Endothelial cell of umbilical vein (primary cell): Measurements from ENCODE around the gene SP140. TPM values are rescaled to one million over a fixed set of nuclear protein-coding genes. Genes with fewer than 3 reads are reported as not detected.

Source experiments
- BruUV-seq: library from RNA; stranded (reverse); fragments of 400-500 nt; replicated peaks from 2 replicates; lab custom pipeline; 2021; lab: Mats Ljungman, UMichigan
- CTCF ChIA-PET: fragments of 300-600, 350-600 bp; sonication (Branson Sonifier 250); formaldehyde crosslinking; loops from one replicate; lab custom pipeline; 2021; ENCODE audit warnings: antibody characterized with exemption, inconsistent platforms; lab: Charles Lee
- POLR2A ChIA-PET: fragments of 300-600, 350-600 bp; sonication (Branson Sonifier 250); formaldehyde crosslinking; loops from one replicate; lab custom pipeline; 2021; ENCODE audit warnings: antibody characterized with exemption, inconsistent platforms; lab: Charles Lee
- DNase-seq: peaks from one replicate; pipeline ENCODE4 v3.0.0-alpha.2; 2011; ENCODE audit warnings: low read depth, low spot score
- FAIRE-seq: peaks from 2 replicates; lab custom pipeline; 2011; peaks lifted over from hg19 to GRCh38; lab: Jason Lieb, UNC
- H2AFZ ChIP-seq: 2 replicates; pipeline ENCODE4 v1.6.0; 2012; ENCODE audit warnings: low read depth, low read length, control low read depth, inconsistent platforms
- H3K27ac ChIP-seq: 2 replicates; pipeline ENCODE4 v1.5.1; 2011; ENCODE audit warnings: low read depth, mild to moderate bottlenecking, control low read depth, low read length, moderate library complexity; ENCODE audit not compliant: insufficient read depth
- H3K27me3 ChIP-seq, 2 experiments: 2 replicates each; pipeline versions ENCODE4 v1.6.0 to v1.6.1; 2011; ENCODE audit warnings: low read length in 2 of 2, mixed read lengths in 1 of 2; ENCODE audit not compliant: control insufficient read depth in 2 of 2, insufficient read depth in 2 of 2
- H3K36me3 ChIP-seq, 2 experiments: 2 replicates in 1 of 2; 3 replicates in 1 of 2; pipeline ENCODE4 v1.5.1; 2011; ENCODE audit warnings: low read length in 2 of 2, mild to moderate bottlenecking in 1 of 2, moderate library complexity in 1 of 2; ENCODE audit not compliant: control insufficient read depth in 2 of 2, insufficient read depth in 2 of 2; ENCODE audit errors: extremely low read depth in 1 of 2
- H3K4me1 ChIP-seq: 3 replicates; pipeline ENCODE4 v1.5.1; 2011; ENCODE audit warnings: mild to moderate bottlenecking, low read length; ENCODE audit not compliant: control insufficient read depth, insufficient read depth; ENCODE audit errors: extremely low read depth
- H3K4me2 ChIP-seq: 2 replicates; pipeline ENCODE4 v1.6.1; 2011; ENCODE audit warnings: low read length, control low read depth, mixed read lengths; ENCODE audit not compliant: insufficient read depth
- H3K4me3 ChIP-seq, 3 experiments: fragments of 200-600 bp in 1 of 3; sonication (generic), shearing (Covaris generic) in 1 of 3; replicated peaks in 1 of 3; 2 replicates each; pipeline ENCODE4 v1.5.1; 2011 to 2016; ENCODE audit warnings: control low read depth in 3 of 3, low read length in 3 of 3, mild to moderate bottlenecking in 2 of 3, inconsistent platforms in 1 of 3, low read depth in 1 of 3, moderate library complexity in 1 of 3; ENCODE audit not compliant: insufficient read depth in 1 of 3
- H3K79me2 ChIP-seq: 2 replicates; pipeline ENCODE4 v1.6.0; 2012; ENCODE audit warnings: low read length, inconsistent platforms; ENCODE audit not compliant: control insufficient read depth, insufficient read depth
- H3K9ac ChIP-seq: replicated peaks from 2 replicates; pipeline ENCODE3; 2011; ENCODE audit warnings: low read length, control low read depth; ENCODE audit not compliant: insufficient read depth; ENCODE audit errors: extremely low read depth
- H3K9me1 ChIP-seq: replicated peaks from 3 replicates; pipeline ENCODE4 v1.6.0; 2011; ENCODE audit warnings: mild to moderate bottlenecking, low read length; ENCODE audit not compliant: control insufficient read depth, insufficient read depth; ENCODE audit errors: extremely low read depth
- H3K9me3 ChIP-seq: replicated peaks from 2 replicates; pipeline ENCODE4 v1.5.1; 2012; ENCODE audit warnings: low read length, inconsistent platforms; ENCODE audit not compliant: control insufficient read depth, insufficient read depth
- H4K20me1 ChIP-seq: replicated peaks from 2 replicates; pipeline ENCODE3; 2011; ENCODE audit warnings: mild to moderate bottlenecking, low read length; ENCODE audit not compliant: control insufficient read depth, insufficient read depth; ENCODE audit errors: extremely low read depth
- CTCF ChIP-seq, 2 donors: IDR thresholded peaks; 1 replicate in 1 of 2; 2 replicates in 1 of 2; pipeline ENCODE4 v1.5.1; 2011; ENCODE audit warnings: low read length in 2 of 2, mild to moderate bottlenecking in 2 of 2, moderate library complexity in 2 of 2, control low read depth in 1 of 2, inconsistent platforms in 1 of 2, low read depth in 1 of 2; ENCODE audit not compliant: insufficient read depth in 1 of 2; ENCODE audit errors: extremely low read depth in 1 of 2
- EZH2 ChIP-seq: IDR thresholded peaks from 2 replicates; pipeline ENCODE4 v1.6.1; 2012; ENCODE audit warnings: borderline replicate concordance, low read depth, mild to moderate bottlenecking, moderate library complexity, low read length, inconsistent platforms; ENCODE audit not compliant: severe bottlenecking
- FOS ChIP-seq: IDR thresholded peaks from 2 replicates; pipeline ENCODE4 v1.6.1; 2011; ENCODE audit warnings: mild to moderate bottlenecking, low read length, moderate library complexity, borderline replicate concordance; ENCODE audit not compliant: insufficient read depth
- GATA2 ChIP-seq: IDR thresholded peaks from 2 replicates; pipeline ENCODE4 v1.7.0; 2011; ENCODE audit warnings: low read depth, mild to moderate bottlenecking, moderate library complexity, mixed read lengths, low read length; ENCODE audit not compliant: insufficient read length, insufficient read depth
- JUN ChIP-seq: IDR thresholded peaks from 2 replicates; pipeline ENCODE4 v1.6.1; 2011; ENCODE audit warnings: borderline replicate concordance, low read depth; ENCODE audit not compliant: insufficient read length, insufficient read depth
- MAX ChIP-seq: IDR thresholded peaks from 2 replicates; pipeline ENCODE4 v1.6.1; 2011; ENCODE audit not compliant: insufficient read depth, insufficient read length
- MYC ChIP-seq: IDR thresholded peaks from one replicate; pipeline ENCODE4 v1.6.1; 2011; ENCODE audit warnings: mild to moderate bottlenecking, low read depth, low read length
- POLR2A ChIP-seq: IDR thresholded peaks from 2 replicates; pipeline ENCODE4 v1.6.1; 2012; ENCODE audit warnings: low read depth, mild to moderate bottlenecking, control low read depth, low read length
- POLR2AphosphoS5 ChIP-seq: IDR thresholded peaks from 2 replicates; pipeline ENCODE4 v1.6.1; 2012; ENCODE audit warnings: low read depth, mild to moderate bottlenecking, control low read depth, low read length, moderate library complexity; ENCODE audit not compliant: insufficient read depth
- dilution Hi-C: fragments of 300-500 bp; cut with MboI; formaldehyde crosslinking; loops from one replicate; pipeline ENCODE4 v1.15.0; 2019; ENCODE audit warnings: low sequenced_read_pairs; ENCODE audit not compliant: extremely low pct_ligation_motif_present
- intact Hi-C: fragments of 100-400 bp; cut with micrococcal nuclease; formaldehyde crosslinking; loops from one replicate; pipeline ENCODE4 v1.10.0; 2022
- polyA plus RNA-seq, 4 experiments: library from polyadenylated mRNA; depleted of rRNA in 3 of 4; stranded (reverse) in 3 of 4; unstranded in 1 of 4; fragments of >200 nt; gene quantifications; 2 replicates each; pipeline versions ENCODE4 v1.2.1 to v1.2.3, GENCODE V29; 2011 to 2012; ENCODE audit warnings: missing spikeins in 1 of 4
- total RNA-seq: library from RNA; stranded (reverse); gene quantifications from 2 replicates; pipeline ENCODE4 v1.2.3, GENCODE V29; 2021

Gene SP140
- total and polyA plus RNA-seq, 2 donors (not counting 3 experiments of a cell fraction or from before 2014, with no cell fraction given), result not detected

- no peak overlapping the region for H3K27ac ChIP-seq
- no peak for TF ChIP-seq CTCF (IDR thresholded peaks at IDR 0.05; ENCODE audit: extremely low read depth in 1 of 2, insufficient read depth in 1 of 2, low read depth in 1 of 2, low read length in 2 of 2)
- no peak for TF ChIP-seq POLR2AphosphoS5
- no peak for TF ChIP-seq FOS
- no peak for TF ChIP-seq MAX
- no peak for TF ChIP-seq MYC
- TF ChIP-seq POLR2A, result no peak
- no peak for TF ChIP-seq JUN
- no peak for TF ChIP-seq EZH2
- no peak for TF ChIP-seq GATA2
- ChIA-PET CTCF (no interaction called here), POLR2A (no interaction called here)
- no peaks in the 10 kb centered on the region for H3K9me3 ChIP-seq
- H3K4me2 ChIP-seq, result no peak overlapping the region
- no peak for FAIRE-seq
- no peak overlapping the region for H2AFZ ChIP-seq
- no peak for DNase-seq
- no peaks in the 10 kb centered on the region for H3K4me1 ChIP-seq
- no peak overlapping the region for H3K9ac ChIP-seq
- H4K20me1 ChIP-seq, result no peaks in the 10 kb centered on the region
- H3K36me3 ChIP-seq, result peaks cover 0 to 5% of the 10 kb centered on the region in 2 experiments
- H3K4me3 ChIP-seq, result no peak overlapping the region
- no peaks in the 10 kb centered on the region for H3K27me3 ChIP-seq
- no peaks in the 10 kb centered on the region for H3K79me2 ChIP-seq
- H3K9me1 ChIP-seq, result peaks cover 2% of the 10 kb centered on the region
- intact Hi-C loops (no loop called here), dilution Hi-C loops (no loop called here)
- no TSS peak for BruUV-seq
Observed at GRCh38 chr2:230203110-230203676, 22.3 kb upstream of the SP140 start.
